HG02610 (cell line): ENCODE data around the gene GAPDHS.

Experiments
- ATAC-seq: cut with Tn5 transposase; IDR thresholded peaks from one replicate; pipeline ENCODE4 v1.9.1; 2021; ENCODE audit warnings: mild to moderate bottlenecking, moderate library complexity; ENCODE audit not compliant: unreplicated experiment

The GAPDHS gene

DNA sequence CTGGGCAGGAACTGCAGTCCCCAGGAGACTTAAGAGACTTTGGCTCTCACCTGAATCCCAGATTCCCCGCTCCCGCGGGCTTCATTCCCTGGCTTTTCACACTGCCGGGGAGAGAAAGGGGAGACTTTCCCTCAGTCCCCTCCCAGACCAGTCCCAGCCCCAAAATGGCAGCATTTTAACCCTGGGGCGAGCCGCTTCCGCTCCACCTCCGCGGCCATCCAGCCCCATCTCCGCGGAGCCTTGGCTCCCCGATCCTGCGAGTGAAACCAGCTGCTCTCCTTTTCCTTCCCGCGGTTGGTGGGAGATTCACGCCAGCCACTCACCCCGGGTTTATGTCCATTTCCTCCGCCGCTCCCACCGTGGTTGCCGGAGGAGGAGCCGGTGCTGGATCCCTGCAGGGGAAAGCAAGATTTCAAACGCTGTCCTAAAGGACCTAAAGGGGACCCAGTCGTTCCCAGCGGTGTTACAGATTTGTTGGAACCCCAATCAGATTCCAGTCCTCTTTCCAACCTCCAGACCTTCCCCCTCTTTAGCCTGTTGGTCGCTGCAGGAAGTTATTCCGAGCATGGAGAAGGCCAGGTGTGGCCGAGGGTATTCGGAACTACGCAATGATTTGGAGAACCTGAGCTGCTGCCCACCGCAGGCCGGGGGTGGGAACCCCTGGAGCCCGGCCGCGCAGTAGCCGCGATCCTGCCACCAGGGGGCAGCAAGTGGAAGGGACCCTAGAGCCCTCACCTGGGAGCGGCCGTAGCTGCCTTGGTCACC, 23.2 kb upstream of the GAPDHS start:
- ATAC-seq: no peak

DNA sequence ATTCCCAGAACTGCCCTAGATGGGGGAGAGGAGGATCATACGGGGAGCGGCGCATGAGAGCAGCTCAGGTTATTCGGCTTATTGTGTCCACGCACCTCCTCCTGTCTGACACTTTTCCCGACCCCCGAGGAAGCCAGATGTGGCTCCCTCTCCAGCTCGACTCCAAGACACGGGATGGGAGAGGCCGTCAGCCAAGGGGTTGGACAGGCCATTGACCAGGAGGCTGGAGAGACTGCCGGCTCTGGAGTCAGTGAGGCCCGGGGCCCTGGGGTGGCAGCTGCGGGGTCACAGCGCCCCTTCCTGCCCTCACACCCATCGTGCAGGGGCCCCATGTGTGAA, 22.7 kb upstream of the GAPDHS start:
- ATAC-seq: no peak

DNA sequence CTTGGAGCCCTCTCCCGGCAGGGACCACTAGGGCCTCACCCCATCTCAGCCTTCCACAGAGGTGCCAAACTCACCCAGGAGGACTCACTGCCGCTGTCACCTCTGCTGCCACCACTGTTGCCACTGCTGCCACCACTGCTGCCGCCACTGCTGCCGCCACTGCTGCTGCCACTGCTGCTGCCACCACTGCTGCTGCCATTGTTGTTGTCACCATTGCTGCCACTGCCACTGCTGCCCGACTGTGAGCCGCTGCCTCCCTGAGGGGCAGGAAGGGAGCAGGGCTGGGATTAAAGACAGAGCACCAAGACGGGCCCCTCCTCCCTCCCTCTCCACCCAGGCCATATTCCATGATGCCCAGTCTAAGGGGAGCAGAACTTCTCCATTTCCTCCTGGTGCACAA, 21.9 kb upstream of the GAPDHS start:
- ATAC-seq: no peak

DNA sequence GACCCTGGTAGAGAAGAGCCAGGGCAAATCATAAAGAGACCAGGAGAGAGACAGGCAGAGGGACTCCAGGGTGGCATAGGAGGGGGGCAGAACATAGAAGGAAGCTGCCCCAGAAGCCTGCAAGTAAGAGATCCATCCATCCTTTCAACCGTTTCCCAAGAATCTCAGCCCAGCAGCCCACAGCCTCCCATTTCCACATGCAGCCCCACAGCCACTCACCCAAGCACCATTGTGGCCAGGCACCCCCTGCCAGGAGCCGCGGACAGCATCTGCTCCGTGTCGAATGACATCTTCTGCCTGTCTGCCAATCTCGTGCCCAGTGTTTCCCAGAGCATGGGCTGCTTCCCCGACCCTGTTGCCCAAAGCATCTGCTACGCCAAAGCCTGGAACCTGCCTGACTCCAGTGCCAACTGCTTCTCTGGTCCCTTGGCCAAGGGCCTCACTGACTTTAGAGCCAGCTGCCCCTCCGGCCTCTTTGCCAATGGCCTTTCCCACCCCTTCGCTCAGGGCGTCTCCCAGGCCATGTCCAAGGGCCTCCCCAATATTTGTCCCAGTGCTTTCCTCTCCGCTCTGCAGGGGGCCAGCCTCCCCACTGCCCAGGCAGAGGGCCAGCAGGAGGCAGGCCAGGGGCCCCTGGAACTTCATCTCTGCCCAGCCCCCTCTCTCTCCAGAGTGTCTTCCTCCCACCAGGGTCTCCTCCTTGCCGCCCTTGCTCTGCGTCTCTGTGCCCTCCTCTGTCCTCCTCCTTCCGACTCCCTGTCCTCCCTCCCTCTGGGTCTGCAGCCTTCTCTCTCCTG, 20.2 kb upstream of the GAPDHS start:
- ATAC-seq: no peak

DNA sequence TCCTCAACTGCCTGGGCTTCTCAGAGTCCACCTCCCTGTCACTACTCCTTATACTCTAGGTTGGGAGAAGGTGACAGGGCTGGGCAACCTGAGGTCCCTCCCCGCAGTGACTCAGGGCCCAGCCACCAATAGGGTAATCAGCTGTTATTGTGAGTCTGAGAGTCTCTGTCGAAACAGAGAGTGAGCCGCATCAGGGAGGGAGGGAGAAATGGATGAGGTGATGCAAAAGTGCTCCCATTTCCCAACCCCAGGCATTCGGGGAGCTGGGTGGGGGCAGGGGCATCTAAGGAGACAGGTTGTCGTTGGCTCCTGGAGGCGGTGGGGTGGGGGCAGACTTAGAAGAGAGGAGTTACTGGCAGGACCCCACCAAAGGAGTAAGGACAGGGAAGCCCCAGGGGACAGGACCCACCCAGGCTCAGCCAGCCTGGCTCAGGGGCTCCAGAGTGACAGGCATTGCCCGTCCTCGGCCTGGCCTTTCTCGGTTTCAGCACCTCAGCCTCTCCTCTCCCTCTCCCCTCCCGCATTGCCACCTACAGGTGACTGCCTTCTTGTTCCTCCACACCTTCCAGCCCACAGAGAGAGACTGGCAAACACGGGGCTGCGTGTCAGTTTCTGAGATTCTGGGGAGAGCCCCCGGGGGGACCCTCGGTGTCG, 19.5 kb upstream of the GAPDHS start, which contains the start of gene DMKN:
Gene DMKN (minus strand): TSS at position 22 of the 654 bp plus-strand sequence. CDS start 174 bp downstream, outside the sequence.
- no peak for ATAC-seq

DNA sequence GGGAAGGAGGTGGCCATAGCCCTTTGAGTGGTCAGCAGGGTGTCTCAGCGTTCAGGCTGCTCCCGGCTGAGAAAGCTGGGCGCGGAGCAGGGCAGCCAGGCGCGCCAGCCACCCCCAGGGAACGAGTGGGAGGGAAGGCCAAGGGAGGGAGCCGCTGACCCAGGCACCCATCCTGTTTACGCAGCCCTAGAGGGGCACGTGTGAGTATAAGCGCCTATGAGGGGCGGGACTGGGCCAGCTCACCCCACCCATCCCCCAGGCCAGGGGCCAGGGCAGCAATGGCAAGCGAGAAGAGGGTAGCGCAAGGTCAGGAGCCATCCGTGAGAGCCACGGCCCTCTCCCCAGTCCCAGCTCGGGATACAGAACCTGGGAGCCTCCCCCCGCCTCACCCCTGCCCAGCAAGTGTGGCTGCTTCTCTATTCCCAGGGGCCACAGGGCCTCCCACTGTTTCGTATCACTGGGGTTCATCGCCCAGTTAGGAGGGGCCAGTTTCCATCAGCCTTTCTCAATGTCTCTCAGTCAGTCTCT, 18.9 kb upstream of the GAPDHS start:
- ATAC-seq: no peak

DNA sequence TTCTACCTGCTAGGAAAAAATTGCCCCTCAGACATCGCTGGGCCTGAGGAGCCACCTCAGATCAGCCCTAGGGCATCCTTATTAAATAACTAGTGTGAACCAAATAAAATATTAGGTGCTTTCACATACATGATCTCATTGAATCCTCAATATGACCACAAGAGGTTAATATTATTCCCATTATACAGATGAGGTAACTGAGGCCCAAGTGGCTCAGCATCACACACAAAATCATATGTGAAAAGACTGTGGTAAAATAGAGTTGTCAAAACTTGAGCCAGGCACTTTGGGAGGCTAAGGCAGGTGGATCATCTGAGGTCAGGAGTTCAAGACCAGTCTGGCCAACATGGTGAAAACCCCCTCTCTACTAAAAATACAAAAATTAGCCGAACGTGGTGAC, 16.9 kb upstream of the GAPDHS start:
- no peak for ATAC-seq

DNA sequence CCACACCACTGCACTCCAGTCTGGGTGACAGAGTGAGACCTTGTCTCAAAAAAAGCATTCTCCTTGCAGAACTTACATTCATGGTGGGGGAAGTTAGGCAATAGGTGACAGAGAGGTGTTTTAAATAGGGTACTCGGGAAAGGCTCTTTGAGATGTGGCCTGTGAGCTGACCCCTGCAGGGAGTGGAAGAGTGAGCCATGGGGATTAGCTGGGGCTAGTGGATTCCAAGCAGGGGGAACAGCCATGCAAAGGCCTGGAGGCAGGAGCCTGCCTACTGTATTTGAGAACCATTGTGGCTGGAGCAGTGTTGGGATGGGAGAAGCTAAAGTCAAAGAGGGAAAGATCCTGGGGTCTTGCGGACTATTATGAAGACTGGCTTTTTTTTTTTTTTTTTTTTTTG, 15.9 kb upstream of the GAPDHS start:
- no peak for ATAC-seq

DNA sequence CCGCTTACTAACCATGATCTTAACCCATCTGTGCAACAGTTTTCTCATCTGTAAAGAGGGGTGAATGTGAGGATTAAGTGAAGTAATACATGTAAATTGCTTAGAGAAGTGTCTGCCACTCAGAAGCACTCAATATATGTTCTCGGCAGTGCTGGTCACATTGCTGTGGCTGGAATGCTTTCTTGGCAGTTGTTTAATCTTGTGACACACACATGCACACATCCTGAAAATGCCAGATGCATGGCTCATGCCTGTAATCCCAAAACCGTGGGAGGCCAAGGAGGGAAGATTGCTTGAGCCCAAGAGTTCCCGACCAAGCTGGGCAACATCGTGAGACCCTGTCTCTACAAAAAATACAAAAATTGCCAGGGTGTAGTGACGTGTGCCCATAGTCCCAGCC, 14.9 kb upstream of the GAPDHS start:
- ATAC-seq: no peak

DNA sequence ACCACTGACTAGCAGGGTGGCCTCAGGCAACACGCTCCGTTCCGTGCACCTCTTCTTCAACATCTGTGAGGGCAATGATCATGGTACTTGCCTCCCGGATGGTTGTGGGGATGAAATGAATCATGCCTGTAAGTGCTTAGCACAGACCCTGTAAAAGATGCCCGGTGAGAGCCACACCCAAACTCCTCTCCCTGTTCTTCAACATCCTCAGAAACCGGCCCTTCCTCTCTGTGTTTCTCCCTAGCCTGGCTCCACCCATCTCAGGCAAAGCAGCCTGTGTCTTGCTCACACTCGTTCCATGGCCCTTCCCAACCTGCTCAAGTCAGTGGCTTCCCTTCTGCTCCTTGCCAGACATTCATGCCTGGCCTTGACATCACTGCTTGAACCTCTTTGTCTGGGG, 14.0 kb upstream of the GAPDHS start:
- no peak for ATAC-seq

DNA sequence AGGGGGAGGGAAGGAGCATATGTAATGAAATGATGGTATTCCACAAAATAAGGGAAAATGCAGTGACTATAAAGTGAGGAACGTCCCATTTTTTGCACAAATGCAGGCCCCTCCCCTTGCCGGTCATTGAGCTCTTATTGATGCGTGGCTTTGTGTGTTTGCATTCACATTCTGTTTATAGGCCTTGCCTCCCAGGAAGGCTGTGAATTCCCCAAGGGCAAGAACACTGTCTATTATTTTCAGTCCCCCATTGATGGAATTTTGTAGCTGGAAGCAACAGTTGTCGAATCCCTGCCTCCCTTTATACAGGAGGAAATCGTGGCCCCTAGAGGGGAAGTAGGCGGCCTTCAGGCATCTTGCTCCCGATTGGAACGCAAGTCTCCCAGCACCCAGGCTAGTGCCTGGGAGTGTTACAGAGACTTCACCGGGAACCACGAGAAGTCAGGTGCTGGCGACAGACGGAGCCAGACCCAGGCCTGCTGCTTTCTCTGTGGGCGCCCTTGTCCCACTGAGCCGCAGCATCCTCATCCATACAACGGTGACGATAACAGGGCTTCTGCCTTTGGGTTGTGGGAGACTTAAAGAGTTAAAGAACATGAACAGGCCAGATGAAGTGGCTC, 12.0 kb upstream of the GAPDHS start:
- no peak for ATAC-seq

DNA sequence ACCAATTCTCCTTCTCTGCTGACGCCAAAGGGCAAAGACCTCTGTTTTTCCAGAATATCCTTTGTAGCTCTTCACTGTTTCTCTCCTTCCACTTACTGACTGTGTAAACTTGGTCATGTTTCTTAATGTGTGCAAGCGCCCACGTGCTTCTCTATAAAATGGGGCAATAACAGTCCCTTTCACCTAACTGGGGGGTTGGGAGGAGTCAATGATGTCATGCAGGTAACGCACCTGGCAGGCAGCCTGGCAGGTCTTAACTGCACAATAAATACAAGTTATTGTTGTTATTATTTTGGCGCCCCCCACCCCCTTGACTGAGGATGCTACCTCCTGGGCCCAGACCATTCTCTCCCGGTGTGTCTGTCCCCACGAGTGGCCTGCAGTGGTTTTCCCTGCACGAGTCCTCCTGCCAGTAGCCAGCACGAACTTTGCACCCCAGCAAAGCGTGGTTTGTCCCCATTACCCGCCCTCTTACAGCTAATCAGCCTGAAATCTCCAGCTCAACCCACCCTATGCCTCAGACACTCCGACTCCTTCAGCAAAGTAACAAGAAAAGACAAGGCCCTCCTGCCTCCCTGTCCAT, 10.4 kb upstream of the GAPDHS start:
- ATAC-seq: no peak

DNA sequence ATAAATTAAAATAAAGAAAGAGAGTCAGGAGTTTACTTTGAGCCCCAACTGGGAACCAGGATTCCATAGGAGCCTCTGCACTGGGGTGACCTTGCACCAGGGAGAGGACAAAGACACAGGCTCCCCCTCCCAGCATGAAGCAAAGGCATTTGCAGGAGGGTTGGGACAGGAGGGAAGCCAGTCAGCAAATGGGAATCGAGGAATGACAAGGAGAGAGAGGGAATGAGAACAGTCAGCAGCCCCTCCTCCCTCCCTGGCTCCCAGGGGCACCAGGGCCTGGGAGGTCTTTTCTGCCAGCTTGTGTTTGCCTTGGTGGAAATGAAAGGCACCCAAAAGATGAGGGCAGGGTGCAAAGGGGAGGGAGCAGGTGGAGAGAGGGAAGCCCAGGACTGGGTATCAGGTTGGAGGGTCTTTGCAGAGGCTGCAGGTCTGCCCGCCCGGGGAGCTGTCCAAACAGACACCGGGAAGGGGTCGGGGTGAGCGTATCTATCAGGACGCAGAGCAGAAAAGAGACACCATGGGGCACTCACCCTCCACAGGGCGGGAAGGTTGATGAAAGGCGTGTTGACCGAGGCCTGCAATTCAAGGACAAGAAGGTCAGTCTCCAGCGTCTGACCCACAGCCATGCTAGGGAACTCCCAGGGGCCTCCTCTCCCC, 8.9 kb upstream of the GAPDHS start:
- no peak for ATAC-seq

DNA sequence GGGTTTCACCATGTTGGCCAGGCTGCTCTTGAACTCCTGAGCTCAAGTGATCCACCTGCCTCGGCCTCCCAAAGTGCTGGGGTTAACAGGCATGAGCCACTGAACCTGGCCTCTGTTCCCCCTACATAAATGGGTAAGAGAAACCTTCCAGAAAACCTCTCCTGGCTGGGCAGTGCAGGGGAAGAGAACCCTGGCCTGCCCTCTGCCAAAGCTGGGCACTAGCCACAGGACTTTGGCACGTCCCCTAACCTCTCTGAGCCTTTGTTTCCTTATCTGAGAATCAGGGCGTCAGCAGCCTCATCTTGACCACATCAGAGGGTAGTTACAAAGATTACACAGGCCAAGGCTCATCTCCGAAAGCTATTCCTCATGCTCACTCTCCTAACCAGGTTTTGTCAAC, 7.4 kb upstream of the GAPDHS start:
- ATAC-seq: no peak

DNA sequence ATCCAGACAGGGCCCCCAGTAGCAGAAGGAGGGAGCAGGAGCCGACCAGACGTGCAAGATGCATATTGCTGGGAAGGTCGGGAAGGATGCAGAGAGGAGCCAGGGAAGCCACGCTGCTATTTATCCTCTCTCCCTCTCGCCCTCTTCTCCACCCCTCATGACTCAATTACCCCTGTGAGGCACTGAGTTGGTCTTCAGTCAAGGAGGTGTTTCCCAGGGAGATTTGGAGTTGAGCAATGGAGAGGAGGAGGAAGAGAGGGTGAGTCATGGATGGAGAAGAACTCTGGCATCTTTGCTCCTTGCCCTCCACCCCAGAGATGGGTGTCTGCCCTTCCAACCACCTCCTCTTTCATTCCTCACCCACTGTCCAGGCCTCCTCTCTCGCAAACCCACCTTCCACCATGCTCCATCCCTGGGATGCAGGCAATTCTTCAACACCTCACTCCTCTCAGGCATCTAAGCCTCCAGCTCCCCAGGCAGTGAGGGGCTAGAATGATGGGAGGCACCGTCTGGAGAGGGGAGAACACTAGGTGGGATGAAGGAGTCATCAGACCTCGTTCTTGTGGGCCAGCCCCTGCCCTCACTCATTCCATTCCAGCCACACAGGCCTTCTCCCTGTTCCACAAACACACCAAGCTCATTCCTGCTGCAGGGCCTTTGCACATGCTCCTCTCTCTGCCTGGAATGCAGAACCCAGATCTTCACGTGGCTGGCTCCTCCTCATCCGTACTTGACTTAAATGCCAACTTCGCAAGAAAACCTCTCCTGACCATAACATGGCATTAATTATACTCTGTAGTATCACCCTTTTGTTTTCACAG, 4.8 kb upstream of the GAPDHS start, which contains the start of gene SBSN:
Gene SBSN (minus strand): TSS at position 94 of the 821 bp plus-strand sequence. CDS start 30 bp downstream, at position 64.
- ATAC-seq: no peak

DNA sequence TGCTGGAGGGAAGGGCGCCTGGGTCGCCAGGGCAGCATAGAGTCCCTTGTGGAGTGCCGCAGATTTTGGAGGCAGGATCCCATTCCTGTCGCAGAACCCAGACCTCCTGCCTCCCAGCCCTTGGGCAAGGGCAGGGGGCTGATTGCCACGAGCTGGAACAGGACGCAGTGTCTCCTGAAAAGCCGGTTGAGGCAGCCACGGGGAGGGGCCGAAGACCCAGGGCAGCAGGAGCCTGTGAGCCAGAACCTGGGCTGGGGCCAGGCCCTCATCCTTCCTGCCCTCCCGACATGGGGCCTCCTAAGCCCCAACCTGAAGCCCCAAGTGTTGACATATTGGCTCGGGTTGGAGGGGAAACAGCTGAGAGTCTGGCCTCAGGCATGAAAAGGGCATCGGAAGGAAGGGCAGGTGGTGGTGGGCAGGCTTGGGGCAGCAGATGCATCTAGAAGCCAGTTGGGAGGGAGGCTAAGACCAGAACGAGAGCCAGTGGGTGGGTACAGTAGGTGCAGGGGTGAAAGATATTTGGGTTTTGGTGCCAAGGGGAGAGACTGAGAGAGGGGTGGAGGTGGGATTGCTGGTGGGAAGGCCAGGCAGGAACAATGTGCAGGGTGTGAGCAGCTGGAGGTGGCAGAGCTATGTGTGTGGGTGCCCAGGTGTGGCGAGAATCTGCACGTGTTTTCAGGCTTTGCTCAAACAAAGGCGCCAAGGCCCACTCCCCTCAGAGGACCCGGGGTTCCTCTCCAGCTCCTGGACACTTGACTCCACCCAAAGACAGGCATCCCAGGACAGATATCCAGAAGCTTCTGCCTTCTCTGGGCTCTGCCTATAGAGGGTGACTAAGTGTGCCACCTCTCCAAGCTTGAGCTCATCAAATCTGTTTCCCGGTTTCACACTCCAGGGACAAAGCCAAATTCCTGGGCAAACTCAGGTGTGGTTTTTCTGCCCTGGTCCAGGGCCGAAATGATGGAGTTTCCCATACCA, 3.7 kb upstream of the GAPDHS start:
- no peak for ATAC-seq

DNA sequence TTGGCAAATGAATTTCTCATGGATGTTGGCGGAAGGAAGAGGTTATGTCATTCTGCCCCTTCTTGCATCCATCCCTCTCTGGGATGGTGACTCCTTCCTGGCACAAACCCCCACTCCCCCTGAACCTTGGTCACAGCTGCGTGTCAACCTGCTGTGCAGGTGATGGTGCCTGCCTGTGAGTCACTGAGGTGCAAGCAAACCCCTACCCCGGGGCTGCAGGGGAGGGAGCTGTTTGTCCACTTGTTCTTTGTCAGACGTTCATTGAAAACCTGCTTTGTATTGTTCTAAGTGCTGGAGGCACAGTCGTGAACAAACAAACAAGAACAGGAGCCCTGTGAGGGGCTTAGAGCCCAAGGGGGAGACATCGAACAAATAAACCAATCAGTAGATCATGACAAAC, 2.0 kb upstream of the GAPDHS start:
- no peak for ATAC-seq

DNA sequence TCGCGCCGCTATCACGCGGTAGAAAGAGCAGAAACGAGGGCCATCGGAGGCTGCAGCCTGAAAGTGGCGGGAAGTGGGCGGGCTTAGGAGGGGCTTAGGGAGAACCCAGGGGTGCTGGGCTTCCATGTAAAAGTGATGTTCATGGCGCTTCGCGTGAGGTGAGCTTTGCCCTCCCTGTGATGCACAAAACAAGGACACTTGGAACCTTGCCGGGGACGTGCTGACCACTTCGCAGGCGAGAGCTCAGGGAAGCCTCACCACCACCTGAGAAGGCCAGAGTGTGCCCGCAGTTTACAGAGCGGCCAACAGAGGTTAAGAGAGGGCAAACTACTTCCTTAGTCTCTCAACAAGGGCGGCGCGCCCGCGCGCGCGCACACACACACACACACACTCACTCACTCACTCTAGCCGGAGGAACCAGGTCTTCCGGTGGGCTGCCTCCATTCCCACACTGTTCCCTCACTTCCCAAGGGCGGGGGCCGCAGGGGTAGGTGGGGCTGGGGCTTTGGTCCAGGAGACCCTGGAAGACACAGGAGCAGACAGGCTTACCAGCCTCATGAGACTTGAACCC, 651 bp downstream of the GAPDHS start:
- no peak for ATAC-seq
